GM10847 (cell line): ENCODE measurements around the gene MAP3K20.

Experiments
- POLR2A ChIP-seq: IDR thresholded peaks from 2 replicates; pipeline ENCODE4 v1.6.1; 2011; ENCODE audit not compliant: insufficient read length; ENCODE audit errors: extremely low read depth

Gene MAP3K20

DNA sequence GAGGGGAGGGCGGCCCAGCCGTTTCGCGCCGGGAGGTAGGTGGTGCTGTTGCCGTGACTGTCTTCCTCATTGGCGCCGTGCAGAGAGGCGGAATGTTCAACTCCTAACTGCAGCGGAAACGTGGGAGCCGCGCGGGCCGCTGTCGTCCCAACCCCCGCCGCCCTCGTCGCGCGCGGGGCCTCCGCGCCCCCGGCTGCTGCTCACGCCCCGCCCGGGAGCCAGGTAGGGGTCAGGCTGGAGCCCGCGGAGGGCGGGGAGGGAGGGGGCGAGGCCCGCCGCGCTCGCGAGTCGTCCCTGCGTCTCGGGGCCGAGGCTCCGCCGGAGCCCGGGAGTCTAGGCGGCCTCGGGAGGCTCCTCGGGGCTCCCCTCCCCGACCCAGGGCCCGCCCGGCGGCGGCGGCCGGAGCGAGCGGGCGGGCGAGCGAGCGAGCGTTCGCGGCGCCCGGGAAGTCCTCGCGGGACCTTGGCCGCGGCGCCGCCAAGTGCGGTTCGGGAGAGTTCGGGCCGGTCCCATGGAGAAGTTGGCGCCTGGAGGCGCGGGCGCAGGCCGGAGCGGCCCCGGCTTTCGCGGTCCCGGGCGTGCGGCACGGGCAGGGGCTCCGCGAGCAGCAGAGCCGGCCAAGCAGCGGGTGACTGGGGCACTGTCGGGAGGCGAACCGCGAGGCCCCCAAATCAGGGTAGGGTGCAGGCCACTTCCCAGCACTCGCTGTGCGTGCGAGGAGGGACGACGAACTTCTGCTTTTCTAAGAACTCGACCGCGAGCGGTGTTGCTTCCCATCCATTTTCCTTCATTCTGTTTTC, at the start of gene MAP3K20:
Gene MAP3K20 (plus strand): TSS at position 66 of the 800 bp plus-strand sequence. CDS start 15,186 bp downstream, outside the sequence.
- peak; percentile 37 for TF ChIP-seq POLR2A

DNA sequence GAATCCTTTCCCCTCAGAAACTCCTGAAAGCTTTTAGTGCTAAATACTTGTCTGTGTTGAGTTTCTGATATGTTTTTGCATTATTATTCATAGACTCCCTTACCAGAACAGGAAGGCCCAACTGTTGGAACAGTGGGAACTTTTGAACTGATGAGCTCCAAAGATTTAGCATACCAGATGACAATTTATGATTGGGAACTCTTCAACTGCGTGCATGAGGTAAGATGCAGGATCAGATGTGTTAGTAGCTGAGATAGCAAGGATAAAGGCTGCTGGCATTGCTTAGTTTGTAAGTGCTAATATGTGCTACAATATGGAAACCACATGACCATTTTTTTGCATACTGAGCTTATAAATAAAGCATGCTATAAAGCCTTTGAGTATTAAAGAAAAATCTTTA, 49.2 kb upstream of the MAP3K20 start:
- TF ChIP-seq POLR2A, result no peak

DNA sequence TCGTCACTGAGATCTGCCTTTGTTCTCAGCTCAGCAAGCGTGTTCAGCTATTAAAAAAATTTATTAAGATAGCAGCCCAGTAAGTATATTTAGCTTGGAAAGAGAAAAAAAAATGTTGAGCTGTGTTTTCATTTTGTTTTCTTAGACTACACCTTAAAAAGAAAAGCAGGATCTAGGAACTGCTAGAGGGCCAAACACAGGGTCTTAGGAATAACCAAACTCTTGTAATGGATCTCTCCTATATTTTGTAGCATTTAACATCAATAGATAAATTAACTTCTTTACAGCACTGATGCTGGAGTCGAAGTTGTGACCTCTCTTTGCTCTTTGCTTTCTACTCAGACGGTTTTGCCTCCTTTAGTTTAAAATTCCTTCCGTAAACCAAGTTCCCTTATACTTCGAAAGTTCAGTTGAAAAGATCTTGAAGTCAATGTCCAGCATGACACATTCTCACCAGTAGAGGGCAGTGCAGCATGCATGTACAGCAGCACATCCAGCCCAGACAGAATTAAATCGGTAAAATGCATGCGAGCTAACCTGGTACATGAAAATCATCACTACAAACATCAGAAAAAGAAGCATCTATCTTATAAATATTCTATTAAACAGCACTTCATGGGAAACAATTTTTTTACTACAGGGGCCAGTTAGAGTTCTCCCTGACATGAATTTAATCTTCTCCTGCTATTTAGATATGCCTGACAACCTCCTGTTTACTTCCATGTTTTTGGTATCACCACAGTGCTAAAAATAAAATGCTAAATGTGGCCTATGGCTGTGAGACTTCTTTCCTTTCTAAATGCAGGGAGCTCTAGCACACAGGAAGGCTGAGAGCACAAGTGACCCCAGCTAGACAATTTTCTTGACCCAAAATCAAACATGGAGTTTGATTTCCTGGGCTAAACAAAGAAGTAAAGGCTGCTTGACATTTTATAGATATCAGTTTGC, 48.2 kb upstream of the MAP3K20 start:
- no peak for TF ChIP-seq POLR2A

DNA sequence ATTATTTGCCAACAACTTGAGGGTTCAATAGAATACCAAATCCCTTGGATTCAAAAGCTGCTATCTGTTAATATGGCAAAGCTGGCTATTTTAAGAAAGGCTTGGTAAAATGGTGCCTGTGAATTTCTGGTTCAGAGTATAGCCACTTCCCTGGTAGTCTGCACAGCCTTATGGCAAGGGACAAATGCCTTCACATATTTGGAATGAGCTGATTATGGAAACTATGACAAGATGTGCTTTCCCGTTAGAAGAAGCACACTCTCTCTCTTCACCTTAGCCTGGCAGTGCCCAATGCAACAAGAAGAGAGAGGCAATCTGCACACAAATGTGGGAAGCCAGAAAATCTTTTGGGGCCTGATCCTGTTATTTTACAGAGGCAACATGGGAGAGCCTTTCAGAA, 47.5 kb upstream of the MAP3K20 start:
- TF ChIP-seq POLR2A, result no peak

DNA sequence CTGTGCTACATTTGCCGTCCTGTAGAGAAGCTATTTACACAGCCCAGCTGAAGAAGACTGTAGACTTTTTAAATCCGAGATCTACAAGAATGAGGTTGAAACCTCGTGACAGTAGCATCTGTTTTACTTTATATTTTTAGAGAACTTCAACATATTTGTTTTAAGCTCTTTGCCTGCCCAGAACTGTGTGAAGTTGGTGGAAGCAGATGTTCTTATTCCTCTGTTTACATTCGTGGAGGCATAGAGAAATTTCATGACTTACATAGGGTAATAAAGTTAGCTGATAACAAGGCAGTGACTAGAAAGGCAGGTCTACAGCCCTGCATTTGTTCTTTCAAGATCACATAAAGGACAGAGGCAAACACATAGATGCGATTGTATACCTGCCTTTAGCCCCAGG, 47.0 kb upstream of the MAP3K20 start:
- TF ChIP-seq POLR2A, result no peak

DNA sequence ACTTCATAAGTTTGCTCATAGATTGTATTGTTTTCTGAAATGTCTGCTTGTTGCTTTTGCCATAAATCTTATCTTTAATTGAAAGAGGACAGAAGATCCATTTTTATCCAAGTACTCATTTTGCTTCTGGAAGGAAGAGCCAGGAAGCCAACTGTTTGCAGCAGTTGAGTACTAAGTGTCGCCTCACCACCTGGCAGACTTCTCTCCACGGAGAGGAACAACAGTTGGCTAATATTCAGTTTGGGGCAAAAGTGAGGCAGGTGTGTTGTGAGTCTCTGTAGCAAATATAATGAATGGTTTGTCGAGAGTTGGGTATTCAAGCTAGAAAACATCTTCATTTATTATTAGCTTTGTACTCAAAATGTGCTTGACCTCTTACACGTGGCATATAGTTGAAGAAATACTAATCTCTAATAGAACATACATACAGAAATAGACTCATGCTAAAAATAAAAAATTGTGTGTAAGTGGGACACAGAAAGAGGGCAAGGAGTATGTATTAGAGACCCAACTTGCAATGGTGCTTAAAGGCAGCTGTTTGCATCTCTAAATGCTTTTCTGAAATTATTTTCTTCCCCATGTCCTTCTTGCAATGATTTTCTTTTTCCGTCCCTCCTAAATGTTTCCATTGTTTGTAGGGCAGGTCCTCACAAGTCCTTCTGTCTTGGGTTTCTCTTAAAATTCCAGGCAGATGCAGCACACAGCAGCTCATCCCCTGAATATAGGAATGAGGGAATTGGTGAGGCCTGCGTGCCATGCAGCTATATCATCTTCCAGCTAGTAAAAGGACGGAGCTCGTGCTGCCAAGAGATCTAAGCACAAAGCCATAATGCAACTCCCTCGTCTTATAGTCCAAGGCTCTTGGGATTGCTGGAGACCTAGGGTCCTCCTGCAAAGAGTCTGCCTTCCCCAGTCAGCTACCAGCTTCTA, 44.8 kb upstream of the MAP3K20 start:
- no peak for TF ChIP-seq POLR2A

DNA sequence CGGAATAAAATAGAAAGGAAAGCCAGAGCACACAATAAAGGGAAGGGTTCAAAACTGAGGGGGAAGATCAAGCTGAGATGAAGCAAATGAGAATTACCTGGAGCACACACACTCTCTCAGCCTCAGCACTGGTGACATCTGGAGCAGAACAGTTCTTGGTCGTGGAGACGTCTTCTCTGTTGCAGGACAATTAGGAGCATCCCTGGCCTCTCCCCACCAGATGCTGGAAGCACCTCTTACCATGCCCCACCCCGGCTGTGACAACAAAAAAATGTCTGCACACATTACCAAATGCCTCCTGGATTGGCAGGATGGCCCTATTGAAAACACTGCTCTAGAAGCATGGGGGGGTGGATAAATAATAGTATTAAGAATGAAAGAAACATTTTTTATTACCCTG, 43.6 kb upstream of the MAP3K20 start:
- TF ChIP-seq POLR2A, result no peak

DNA sequence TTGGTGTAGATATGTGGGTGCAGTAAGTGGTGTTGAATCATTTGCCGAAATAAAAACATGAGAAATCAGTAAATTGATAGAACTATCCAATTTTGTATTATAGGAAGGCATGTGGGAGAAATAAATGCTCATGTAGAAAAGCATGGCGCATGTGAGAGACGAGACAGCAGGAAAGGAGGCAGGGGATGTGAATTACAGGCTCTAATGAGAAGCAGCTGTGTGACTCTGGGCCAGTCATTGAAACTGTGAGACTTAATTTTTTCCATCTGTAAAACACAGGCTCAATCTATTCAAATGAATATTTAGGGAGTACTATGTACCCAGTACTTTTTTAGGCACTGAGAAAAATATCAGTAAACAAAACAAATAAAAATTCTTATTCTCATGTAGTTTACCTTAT, 42.6 kb upstream of the MAP3K20 start:
- TF ChIP-seq POLR2A, result no peak

DNA sequence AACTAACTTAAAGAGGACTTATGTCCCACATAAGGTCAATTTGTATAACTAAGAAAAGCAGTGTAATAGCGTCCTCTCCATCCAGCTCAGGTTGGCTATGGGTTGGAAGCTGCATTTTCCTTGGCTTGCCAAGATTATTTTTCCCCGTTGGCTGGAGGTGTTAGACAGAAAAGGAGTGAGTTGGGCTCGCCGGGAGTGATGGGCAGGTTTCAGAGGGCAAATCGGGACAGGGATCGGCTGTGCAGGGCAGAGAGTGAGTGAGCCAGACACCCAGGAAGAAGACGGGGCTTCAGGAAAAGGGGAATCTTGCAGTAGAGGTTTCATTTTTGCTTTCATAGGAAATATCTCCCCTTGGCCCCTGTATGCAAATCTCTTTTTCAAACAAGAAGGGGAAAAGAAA, 41.5 kb upstream of the MAP3K20 start:
- no peak for TF ChIP-seq POLR2A

DNA sequence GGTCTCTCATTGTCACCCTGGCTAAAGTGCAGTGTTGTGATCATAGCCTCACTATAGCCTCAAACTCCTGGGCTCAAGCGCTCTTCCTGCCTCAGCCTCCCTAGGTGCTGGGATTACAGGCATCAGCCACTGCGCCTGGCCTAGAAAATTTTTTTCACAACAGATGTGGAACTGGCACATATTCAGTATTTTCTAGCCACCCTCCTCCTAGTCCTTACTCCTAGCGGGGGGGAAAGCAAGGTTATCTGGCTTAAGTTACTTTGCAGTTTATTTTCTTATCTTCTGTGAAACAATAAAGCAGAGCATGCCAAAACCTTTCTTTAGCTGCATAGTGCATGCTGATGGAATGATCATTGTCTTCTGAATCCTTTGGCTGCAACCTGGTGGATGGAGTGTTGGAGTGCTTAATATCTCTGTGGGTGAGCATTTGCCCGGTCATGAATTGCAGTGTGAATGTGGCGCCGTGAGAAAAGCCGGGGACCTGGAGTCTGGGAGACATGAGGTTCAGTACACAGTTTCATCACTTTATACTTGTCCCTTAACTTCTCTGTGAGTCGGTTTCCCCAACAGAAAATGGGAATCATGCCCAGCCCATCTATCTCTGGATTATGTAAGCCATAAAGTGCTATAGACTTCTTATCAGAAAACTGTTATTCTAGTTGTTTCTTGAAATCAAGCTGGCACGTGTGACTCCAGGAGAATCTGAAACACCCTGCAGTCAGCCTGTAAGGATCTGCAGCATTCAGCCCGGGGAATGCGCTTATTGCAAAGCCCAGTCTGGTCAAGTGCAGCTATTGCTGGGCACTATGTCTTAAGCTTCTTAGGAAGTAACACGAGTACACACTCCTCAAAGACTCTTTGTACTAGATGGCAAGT, 38.2 kb upstream of the MAP3K20 start:
- TF ChIP-seq POLR2A, result no peak

DNA sequence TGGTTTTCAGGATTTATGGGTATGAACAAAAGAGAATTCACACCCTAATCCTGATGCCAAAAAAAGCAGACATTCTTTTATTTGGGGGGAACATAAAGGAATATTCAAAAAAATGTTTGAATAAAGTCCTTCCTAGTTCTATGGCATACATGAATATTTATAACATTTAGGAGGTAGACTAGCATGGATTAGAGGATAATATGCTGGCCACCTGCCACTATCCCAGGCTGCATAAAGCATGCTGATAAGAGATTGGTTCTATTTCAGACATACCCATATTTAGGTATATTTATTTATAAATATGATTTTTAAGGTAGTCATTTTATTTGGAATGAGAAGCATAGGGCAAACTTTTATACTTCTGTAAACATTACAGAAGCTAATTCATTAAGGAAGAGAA, 34.9 kb upstream of the MAP3K20 start:
- no peak for TF ChIP-seq POLR2A

DNA sequence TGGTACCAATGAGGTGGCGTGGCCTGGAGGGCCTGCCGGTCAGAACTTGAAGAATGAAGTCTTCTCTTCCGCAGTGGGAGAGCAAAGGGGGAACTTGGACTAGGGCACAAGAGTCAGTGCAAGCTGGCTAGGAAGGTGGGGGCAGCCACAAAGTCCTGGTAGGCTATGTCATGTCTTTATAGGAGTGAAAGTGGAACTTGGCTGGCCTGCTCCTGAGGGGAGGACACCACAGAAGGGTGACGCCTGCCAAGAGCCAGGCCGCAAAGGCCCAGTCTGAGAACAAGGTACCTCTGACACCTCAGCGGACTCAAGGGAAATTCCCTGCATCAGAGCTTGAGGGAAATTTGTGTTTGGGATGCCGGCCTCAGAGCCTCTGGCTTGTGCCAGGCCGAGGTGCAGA, 32.2 kb upstream of the MAP3K20 start:
- no peak for TF ChIP-seq POLR2A

DNA sequence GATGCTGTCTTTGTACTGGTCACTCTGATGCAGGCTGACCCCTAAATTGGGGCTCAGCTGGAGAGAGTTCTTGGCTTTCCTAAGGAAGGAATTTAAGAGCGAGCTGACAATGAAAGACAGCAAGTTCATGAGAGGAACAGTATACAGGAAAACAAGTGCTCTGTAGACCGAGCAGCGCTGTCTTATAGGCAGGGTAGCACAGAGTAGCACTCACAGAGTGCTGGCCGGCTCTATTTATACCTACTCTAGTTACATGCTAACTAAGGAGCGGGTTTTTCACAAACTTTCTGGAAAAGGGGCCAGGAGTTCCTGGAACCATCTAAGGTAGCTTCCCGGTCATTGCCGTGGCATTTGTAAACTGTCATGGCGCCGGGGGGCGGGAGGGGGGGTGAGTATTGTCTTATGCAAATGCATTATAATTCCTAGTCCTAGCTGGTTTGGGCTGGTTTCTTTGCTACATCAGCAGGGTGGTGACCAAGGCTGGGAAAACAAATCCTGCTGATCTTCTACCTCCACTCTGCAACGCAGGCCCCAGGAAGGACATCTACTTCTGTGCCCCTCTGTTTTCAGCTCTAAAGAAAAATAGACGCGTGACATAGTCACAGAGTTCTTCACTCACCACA, 31.6 kb upstream of the MAP3K20 start:
- no peak for TF ChIP-seq POLR2A

DNA sequence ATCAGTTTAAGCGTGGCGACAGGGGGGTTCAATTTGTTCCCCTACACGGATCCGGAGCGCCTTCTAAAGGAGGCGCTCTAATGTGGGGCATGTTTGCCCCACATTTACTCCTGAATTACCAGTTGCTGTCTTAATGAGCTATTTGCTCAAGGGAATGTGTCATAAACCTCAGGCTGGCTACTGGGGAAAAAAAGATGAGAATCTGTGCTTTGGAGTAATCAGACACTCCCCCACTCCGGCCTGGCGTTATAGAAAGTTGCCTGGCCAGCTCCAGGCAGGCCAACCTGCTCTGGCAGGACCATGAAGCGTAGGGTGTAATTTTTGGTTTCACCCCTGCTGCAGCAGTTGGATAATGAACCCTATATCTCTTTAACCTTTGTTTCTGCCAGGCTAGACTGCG, 31.0 kb upstream of the MAP3K20 start:
- TF ChIP-seq POLR2A, result no peak
